ENCODE data around the gene UACA. TPM values are rescaled to one million over a fixed set of nuclear protein-coding genes. Genes with fewer than 3 reads are reported as not detected.
A peak's percentile ranks its signal among the peaks of the same experiment; 100 is the strongest.

The UACA gene
- total and polyA plus RNA-seq, 2 experiments from 2014 or later: 64.0 to 135 TPM

GRCh38 chr15:70720228-70721016 lies 42.9 kb downstream of the UACA start:
- TF ChIP-seq EZH2 (IDR thresholded peaks at IDR 0.05; ENCODE audit: insufficient read depth, poor library complexity, severe bottlenecking) (no peak), EZH2phosphoT487 (IDR thresholded peaks at IDR 0.05; ENCODE audit: insufficient read depth, low read depth) (no peak)
- Histone ChIP-seq H3K9me2 (ENCODE audit: insufficient read depth) (no peaks in the 10 kb centered on the region), H3K9ac (no peak overlapping the region), H3K36me3 (ENCODE audit: low read depth) (0 out of 2 replicates have a peak, but pooled peaks cover 2% of the 10 kb centered on the region), H3K4me1 (ENCODE audit: insufficient read depth) (peaks cover 19% of the 10 kb centered on the region), H3F3A (ENCODE audit: insufficient read depth) (peaks cover 14% of the 10 kb centered on the region), H3K27me3 (replicated peaks; ENCODE audit: insufficient read depth) (no peaks in the 10 kb centered on the region), H3K27ac (no peak overlapping the region), H4K20me1 (ENCODE audit: insufficient read depth) (no peaks in the 10 kb centered on the region), H3K4me3 (no peak overlapping the region), H3K4me2 (ENCODE audit: unreplicated experiment) (no peak overlapping the region), H3K79me2 (ENCODE audit: insufficient read depth) (peaks cover 98% of the 10 kb centered on the region), H3K9me3 (ENCODE audit: low read depth) (no peaks in the 10 kb centered on the region), H2AFZ (no peak overlapping the region)
- in situ Hi-C loops (cut with MboI): no loop called here
- 99 to 100% methylated on average over 3 of the region's 3 CpGs for WGBS, 2 experiments (ENCODE audit: low coverage in 1 of 2, low lambda C conversion rate in 2 of 2, missing lambda C conversion rate in 2 of 2)
- no peak for DNase-seq

- TF ChIP-seq EZH2 (IDR thresholded peaks at IDR 0.05; ENCODE audit: insufficient read depth, poor library complexity, severe bottlenecking) (no peak), EZH2phosphoT487 (IDR thresholded peaks at IDR 0.05; ENCODE audit: insufficient read depth, low read depth) (no peak)
- Histone ChIP-seq H3K9me3 (ENCODE audit: low read depth) (no peaks in the 10 kb centered on the region), H3K4me2 (ENCODE audit: unreplicated experiment) (no peak overlapping the region), H3K9ac (no peak overlapping the region), H3K79me2 (ENCODE audit: insufficient read depth) (peaks cover 82% of the 10 kb centered on the region), H2AFZ (no peak overlapping the region), H3K4me3 (no peak overlapping the region), H4K20me1 (ENCODE audit: insufficient read depth) (no peaks in the 10 kb centered on the region), H3K27me3 (replicated peaks; ENCODE audit: insufficient read depth) (no peaks in the 10 kb centered on the region), H3F3A (ENCODE audit: insufficient read depth) (peaks cover 34% of the 10 kb centered on the region), H3K4me1 (ENCODE audit: insufficient read depth) (peaks cover 47% of the 10 kb centered on the region), H3K9me2 (ENCODE audit: insufficient read depth) (no peaks in the 10 kb centered on the region), H3K36me3 (ENCODE audit: low read depth) (0 out of 2 replicates have a peak, but pooled peaks cover 6% of the 10 kb centered on the region), H3K27ac (no peak overlapping the region)
- in situ Hi-C loops (cut with MboI): no loop called here
- DNase-seq: no peak
Observed at GRCh38 chr15:70717237-70717793, 46.0 kb downstream of the UACA start.

GRCh38 chr15:70715840-70716485 lies 47.4 kb downstream of the UACA start:
- WGBS, 2 experiments (ENCODE audit: low coverage in 1 of 2, low lambda C conversion rate in 2 of 2, missing lambda C conversion rate in 2 of 2): 65 to 69% methylated on average over 6 of the region's 6 CpGs
- Histone ChIP-seq H3K27me3 (replicated peaks; ENCODE audit: insufficient read depth) (no peaks in the 10 kb centered on the region), H3K9me3 (ENCODE audit: low read depth) (no peaks in the 10 kb centered on the region), H3K4me1 (ENCODE audit: insufficient read depth) (peaks cover 48% of the 10 kb centered on the region), H3K4me3 (no peak overlapping the region), H4K20me1 (ENCODE audit: insufficient read depth) (no peaks in the 10 kb centered on the region), H3K9ac (no peak overlapping the region), H2AFZ (no peak overlapping the region), H3K9me2 (ENCODE audit: insufficient read depth) (no peaks in the 10 kb centered on the region), H3F3A (ENCODE audit: insufficient read depth) (peaks cover 47% of the 10 kb centered on the region), H3K4me2 (ENCODE audit: unreplicated experiment) (no peak overlapping the region), H3K27ac (no peak overlapping the region), H3K36me3 (ENCODE audit: low read depth) (0 out of 2 replicates have a peak, but pooled peaks cover 6% of the 10 kb centered on the region), H3K79me2 (ENCODE audit: insufficient read depth) (peaks cover 82% of the 10 kb centered on the region)
- TF ChIP-seq EZH2phosphoT487 (IDR thresholded peaks at IDR 0.05; ENCODE audit: insufficient read depth, low read depth) (no peak), EZH2 (IDR thresholded peaks at IDR 0.05; ENCODE audit: insufficient read depth, poor library complexity, severe bottlenecking) (no peak)
- in situ Hi-C loops (cut with MboI): no loop called here
- DNase-seq: peak; percentile 19

GRCh38 chr15:70714565-70714964 lies 48.8 kb downstream of the UACA start:
- Histone ChIP-seq H3K4me2 (ENCODE audit: unreplicated experiment) (peak overlapping the region; percentile 75), H3K9me3 (ENCODE audit: low read depth) (no peaks in the 10 kb centered on the region), H3K4me3 (peak overlapping the region; percentile 39), H3K27me3 (replicated peaks; ENCODE audit: insufficient read depth) (no peaks in the 10 kb centered on the region), H3K79me2 (ENCODE audit: insufficient read depth) (peaks cover 82% of the 10 kb centered on the region), H2AFZ (no peak overlapping the region), H4K20me1 (ENCODE audit: insufficient read depth) (no peaks in the 10 kb centered on the region), H3K27ac (peak overlapping the region; percentile 71), H3K4me1 (ENCODE audit: insufficient read depth) (peaks cover 48% of the 10 kb centered on the region), H3F3A (ENCODE audit: insufficient read depth) (peaks cover 47% of the 10 kb centered on the region), H3K9ac (peak overlapping the region; percentile 34; the same call in 1 of the 2 replicates), H3K9me2 (ENCODE audit: insufficient read depth) (no peaks in the 10 kb centered on the region), H3K36me3 (ENCODE audit: low read depth) (0 out of 2 replicates have a peak, but pooled peaks cover 6% of the 10 kb centered on the region)
- peak; percentile 48 for DNase-seq
- WGBS, 2 experiments (ENCODE audit: low coverage in 1 of 2, low lambda C conversion rate in 2 of 2, missing lambda C conversion rate in 2 of 2): 7 to 8% methylated on average over 3 of the region's 3 CpGs
- no peak for TF ChIP-seq EZH2phosphoT487 (IDR thresholded peaks at IDR 0.05; ENCODE audit: insufficient read depth, low read depth)
- no peak for TF ChIP-seq EZH2 (IDR thresholded peaks at IDR 0.05; ENCODE audit: insufficient read depth, poor library complexity, severe bottlenecking)
- in situ Hi-C loops (cut with MboI): no loop called here

All from GM23248 (cell line).